SK-N-SH (cell line): Measurements from ENCODE around the gene GAB2. TPM values are rescaled to one million over a fixed set of nuclear protein-coding genes. Genes with fewer than 3 reads are reported as not detected.

Experiments
- CTCF ChIA-PET: fragments of 300-600, 350-600 bp; formaldehyde crosslinking; extraction: SDS; loops from one replicate; lab custom pipeline; 2021; lab: Yijun Ruan, JAX
- POLR2A ChIA-PET: fragments of 350-600 bp; sonication (Branson Sonifier 250); formaldehyde crosslinking; extraction: SDS; loops from one replicate; lab custom pipeline; 2020; ENCODE audit warnings: antibody characterized with exemption, inconsistent platforms; lab: Yijun Ruan, JAX
- DNase-seq: peaks from one replicate; pipeline ENCODE4 v3.0.0; 2012
- H2AFZ ChIP-seq: fragments of 200-600 bp; sonication (generic); 2 replicates; pipeline ENCODE4 v1.8.1; 2016; ENCODE audit warnings: antibody characterized with exemption, mild to moderate bottlenecking, low read depth
- H3F3A ChIP-seq: fragments of 200-600 bp; sonication (generic); replicated peaks from 2 replicates; pipeline ENCODE3; 2016; ENCODE audit warnings: antibody characterized with exemption, mild to moderate bottlenecking; ENCODE audit not compliant: insufficient read depth
- H3K27ac ChIP-seq, 2 experiments: fragments of 200-500 bp in 1 of 2; fragments of 200-600 bp in 1 of 2; sonication (Bioruptor generic) in 1 of 2; sonication (generic), shearing (Covaris generic) in 1 of 2; 2 replicates each; pipeline versions ENCODE4 v1.5.1 to v1.6.1; 2014 to 2016; ENCODE audit warnings: low read depth in 2 of 2, inconsistent platforms in 1 of 2, low read length in 1 of 2, mild to moderate bottlenecking in 1 of 2, mixed read lengths in 1 of 2
- H3K27me3 ChIP-seq: fragments of 200-600 bp; sonication (generic), shearing (Covaris generic); 2 replicates; pipeline ENCODE4 v1.6.1; 2016; ENCODE audit warnings: mixed run types; ENCODE audit not compliant: insufficient read depth
- H3K36me3 ChIP-seq, 2 experiments: fragments of 200-500 bp in 1 of 2; fragments of 200-600 bp in 1 of 2; sonication (Bioruptor generic) in 1 of 2; sonication (generic) in 1 of 2; replicated peaks in 1 of 2; 2 replicates each; pipeline versions ENCODE3 to v1.5.1; 2014 to 2016; ENCODE audit warnings: low read length in 1 of 2, mild to moderate bottlenecking in 1 of 2; ENCODE audit not compliant: insufficient read depth in 2 of 2, control insufficient read depth in 1 of 2
- H3K4me1 ChIP-seq, 2 experiments: fragments of 200-500 bp in 1 of 2; fragments of 200-600 bp in 1 of 2; sonication (Bioruptor generic) in 1 of 2; sonication (generic), shearing (Covaris generic) in 1 of 2; 2 replicates each; pipeline versions ENCODE4 v1.5.1 to v1.6.1; 2014 to 2016; ENCODE audit warnings: low read depth in 1 of 2, low read length in 1 of 2, mixed run types in 1 of 2; ENCODE audit not compliant: insufficient read depth in 2 of 2, control insufficient read depth in 1 of 2
- H3K4me2 ChIP-seq: fragments of 200-600 bp; sonication (generic), shearing (Covaris generic); 2 replicates; pipeline ENCODE4 v1.6.1; 2017; ENCODE audit warnings: mixed run types
- H3K4me3 ChIP-seq, 2 experiments: fragments of 200-500 bp in 1 of 2; fragments of 200-600 bp in 1 of 2; sonication (Bioruptor generic) in 1 of 2; sonication (generic), shearing (Covaris generic) in 1 of 2; 2 replicates each; pipeline versions ENCODE4 v1.5.1 to v1.8.1; 2014 to 2016; ENCODE audit warnings: low read depth in 2 of 2, inconsistent platforms in 1 of 2, low read length in 1 of 2, mild to moderate bottlenecking in 1 of 2, mixed read lengths in 1 of 2, moderate library complexity in 1 of 2
- H3K79me2 ChIP-seq: fragments of 200-600 bp; sonication (generic); 2 replicates; pipeline ENCODE4 v1.8.1; 2017; ENCODE audit warnings: mild to moderate bottlenecking; ENCODE audit not compliant: insufficient read depth
- H3K9ac ChIP-seq: fragments of 200-600 bp; sonication (generic); 2 replicates; pipeline ENCODE4 v1.6.1; 2017; ENCODE audit warnings: mixed run types
- H3K9me2 ChIP-seq: fragments of 200-600 bp; sonication (generic); 2 replicates; pipeline ENCODE4 v1.6.1; 2017; ENCODE audit warnings: mixed run types
- H3K9me3 ChIP-seq: fragments of 200-600 bp; sonication (generic); 2 replicates; pipeline ENCODE4 v1.6.1; 2017; ENCODE audit warnings: mixed run types, mild to moderate bottlenecking, moderate library complexity
- H4K20me1 ChIP-seq: fragments of 200-600 bp; sonication (generic); 2 replicates; pipeline ENCODE4 v1.6.1; 2017; ENCODE audit warnings: mild to moderate bottlenecking, mixed run types; ENCODE audit not compliant: insufficient read depth
- CHD2 ChIP-seq: fragments of 150-350 bp; IDR thresholded peaks from 2 replicates; pipeline ENCODE4 v1.6.1; 2018; ENCODE audit warnings: low read length; ENCODE audit not compliant: partially characterized antibody
- ELF1 ChIP-seq: IDR thresholded peaks from 2 replicates; pipeline ENCODE4 v1.4.0; 2012
- EP300 ChIP-seq, 2 experiments: IDR thresholded peaks; 2 replicates each; pipeline versions ENCODE4 v1.4.0 to v1.6.1; 2012; ENCODE audit warnings: borderline replicate concordance in 1 of 2, low read depth in 1 of 2, low read length in 1 of 2
- FOSL2 ChIP-seq: IDR thresholded peaks from 2 replicates; pipeline ENCODE4 v1.4.0; 2012; ENCODE audit warnings: low read depth, mild to moderate bottlenecking, moderate library complexity, borderline replicate concordance
- FOXM1 ChIP-seq: IDR thresholded peaks from 2 replicates; pipeline ENCODE4 v1.4.0; 2012; ENCODE audit warnings: low read depth, mild to moderate bottlenecking
- GABPA ChIP-seq: IDR thresholded peaks from 2 replicates; pipeline ENCODE4 v1.4.0; 2012; ENCODE audit warnings: low read depth, mild to moderate bottlenecking
- MEF2A ChIP-seq: IDR thresholded peaks from 2 replicates; pipeline ENCODE4 v1.4.0; 2012; ENCODE audit warnings: low read depth, borderline replicate concordance
- MXI1 ChIP-seq: IDR thresholded peaks from 2 replicates; pipeline ENCODE4 v1.6.1; 2012; ENCODE audit warnings: mild to moderate bottlenecking, low read depth, low read length, improper control_type of control experiment
- NFIC ChIP-seq: IDR thresholded peaks from 2 replicates; pipeline ENCODE4 v1.4.0; 2012; ENCODE audit warnings: borderline replicate concordance
- NRF1 ChIP-seq: IDR thresholded peaks from 2 replicates; pipeline ENCODE4 v1.6.1; 2012; ENCODE audit warnings: low read depth, mild to moderate bottlenecking, low read length
- RAD21 ChIP-seq: IDR thresholded peaks from 2 replicates; pipeline ENCODE4 v1.6.1; 2012; ENCODE audit warnings: mild to moderate bottlenecking, low read length
- RCOR1 ChIP-seq: fragments of 150-350 bp; IDR thresholded peaks from 2 replicates; pipeline ENCODE4 v1.6.1; 2017; ENCODE audit warnings: antibody characterized with exemption, low read length
- SIN3A ChIP-seq: IDR thresholded peaks from 2 replicates; pipeline ENCODE4 v1.6.1; 2012; ENCODE audit warnings: low read depth, mild to moderate bottlenecking, low read length, moderate library complexity, borderline replicate concordance
- TAF1 ChIP-seq: IDR thresholded peaks from 2 replicates; pipeline ENCODE4 v1.6.1; 2012; ENCODE audit warnings: low read depth, mild to moderate bottlenecking, low read length, moderate library complexity, borderline replicate concordance
- TEAD4 ChIP-seq: IDR thresholded peaks from 2 replicates; pipeline ENCODE4 v1.4.0; 2012; ENCODE audit warnings: mild to moderate bottlenecking, borderline replicate concordance; ENCODE audit not compliant: insufficient read depth
- YY1 ChIP-seq: IDR thresholded peaks from 2 replicates; pipeline ENCODE4 v1.4.0; 2012; ENCODE audit warnings: low read depth, mild to moderate bottlenecking
- WGBS: methylation state at CpG from one replicate; pipeline ENCODE4 v1.1.6; 2017; ENCODE audit warnings: low lambda C conversion rate; 5-methylcytosine and 5-hydroxymethylcytosine counted together
- polyA plus RNA-seq, 3 experiments: library from polyadenylated mRNA; depleted of rRNA; stranded (reverse); fragments of >200 nt; gene quantifications; 2 replicates each; pipeline ENCODE4 v1.2.3, GENCODE V29; 2012
- TF ChIP-seq, protein P1 (sequence below): fragments of 150-350 bp; IDR thresholded peaks from 2 replicates; pipeline ENCODE4 v1.6.1; 2016; ENCODE audit warnings: mild to moderate bottlenecking, low read depth, low read length
- TF ChIP-seq, protein P2 (sequence below): fragments of 150-350 bp; IDR thresholded peaks from 2 replicates; pipeline ENCODE4 v1.6.1; 2017; ENCODE audit warnings: antibody characterized with exemption, low read length, low read depth, borderline replicate concordance
- TF ChIP-seq, protein P3 (sequence below): IDR thresholded peaks from 2 replicates; pipeline ENCODE4; 2012

The GAB2 gene
- polyA plus RNA-seq, 1 of the 3 experiments (the other 2 are of a cell fraction): 5.6 TPM

DNA sequence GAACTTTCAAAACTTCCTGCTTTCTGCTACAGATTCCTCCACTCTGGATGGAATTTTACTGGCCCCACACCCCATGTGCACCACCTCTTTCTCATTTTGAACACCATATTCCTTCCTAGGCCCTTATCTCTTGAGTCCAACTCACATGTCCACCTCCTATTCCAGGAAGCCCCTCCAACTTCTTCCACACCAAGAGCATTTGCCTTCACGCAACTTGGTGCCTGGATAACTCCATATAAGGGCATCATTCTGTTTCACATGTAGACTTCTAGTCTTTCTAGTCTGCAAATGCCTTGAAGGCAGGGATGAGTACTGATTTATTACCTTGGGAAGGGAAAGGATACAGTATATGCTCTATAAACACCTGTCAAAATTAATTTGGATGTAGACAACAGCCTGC, 17.5 kb downstream of the GAB2 start:
- no peak overlapping the region for H3K4me2 ChIP-seq
- H3K9ac ChIP-seq: no peak overlapping the region
- H3K27ac ChIP-seq: no peak overlapping the region
- no peaks in the 10 kb centered on the region for H3F3A ChIP-seq
- H3K79me2 ChIP-seq: peaks cover 27% of the 10 kb centered on the region
- peaks cover 0 to 5% of the 10 kb centered on the region in 2 experiments for H3K36me3 ChIP-seq
- H3K4me1 ChIP-seq: peaks cover 3 to 6% of the 10 kb centered on the region in 2 experiments; a peak in 1 of 4 replicates
- ChIA-PET POLR2A (interaction anchor here (1.8 kb wide), 1 partner anchor 48 kb away, joined by 3 read pairs; no protein-coding TSS in a partner anchor), CTCF (interaction anchor here (1.0 to 2.8 kb wide), 2 partner anchors 16 to 21 kb away, joined by 3 to 11 read pairs; partner anchors contain the start of gene GAB2)
- no peak overlapping the region for H2AFZ ChIP-seq
- H3K9me3 ChIP-seq: no peaks in the 10 kb centered on the region
- WGBS: 100% methylated on average over 1 of the region's 1 CpG
- no peak for TF ChIP-seq TAF1
- TF ChIP-seq, protein P1, sequence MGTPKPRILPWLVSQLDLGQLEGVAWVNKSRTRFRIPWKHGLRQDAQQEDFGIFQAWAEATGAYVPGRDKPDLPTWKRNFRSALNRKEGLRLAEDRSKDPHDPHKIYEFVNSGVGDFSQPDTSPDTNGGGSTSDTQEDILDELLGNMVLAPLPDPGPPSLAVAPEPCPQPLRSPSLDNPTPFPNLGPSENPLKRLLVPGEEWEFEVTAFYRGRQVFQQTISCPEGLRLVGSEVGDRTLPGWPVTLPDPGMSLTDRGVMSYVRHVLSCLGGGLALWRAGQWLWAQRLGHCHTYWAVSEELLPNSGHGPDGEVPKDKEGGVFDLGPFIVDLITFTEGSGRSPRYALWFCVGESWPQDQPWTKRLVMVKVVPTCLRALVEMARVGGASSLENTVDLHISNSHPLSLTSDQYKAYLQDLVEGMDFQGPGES: no peak
- H4K20me1 ChIP-seq: no peaks in the 10 kb centered on the region
- H3K9me2 ChIP-seq: no peaks in the 10 kb centered on the region
- no peak for DNase-seq
- no peak overlapping the region for H3K4me3 ChIP-seq
- no peaks in the 10 kb centered on the region for H3K27me3 ChIP-seq

DNA sequence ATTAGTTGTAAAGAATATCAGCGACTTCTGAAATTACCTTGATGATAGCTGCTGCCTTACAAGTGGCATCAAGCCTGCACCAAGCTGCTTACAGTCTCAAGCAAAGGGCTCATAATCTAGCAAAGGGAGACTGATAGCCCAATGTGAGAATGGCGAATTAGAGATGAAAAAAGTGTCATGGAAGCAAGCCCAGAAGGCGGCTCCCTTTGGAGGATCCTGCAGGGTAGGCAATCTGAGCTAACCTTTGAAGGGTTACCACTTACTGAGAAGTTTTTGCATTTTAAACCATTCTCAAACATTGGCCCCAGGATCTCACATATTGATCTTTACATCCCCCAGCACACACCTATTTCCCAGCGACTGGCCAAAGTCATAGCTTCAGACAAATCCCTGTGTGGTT, 18.5 kb downstream of the GAB2 start:
- Histone ChIP-seq H3K79me2 (peaks cover 25% of the 10 kb centered on the region; the same call in 1 of the 2 replicates), H3K9me3 (no peaks in the 10 kb centered on the region), H3K27ac (no peak overlapping the region), H3K27me3 (no peaks in the 10 kb centered on the region), H3K4me2 (no peak overlapping the region), H3K36me3 (peaks cover 0 to 5% of the 10 kb centered on the region in 2 experiments), H3K4me3 (no peak overlapping the region), H3K9ac (no peak overlapping the region), H2AFZ (no peak overlapping the region), H3K4me1 (peaks cover 3 to 6% of the 10 kb centered on the region in 2 experiments; a peak in 1 of 4 replicates), H3K9me2 (no peaks in the 10 kb centered on the region), H3F3A (no peaks in the 10 kb centered on the region), H4K20me1 (no peaks in the 10 kb centered on the region)
- WGBS: 94% methylated on average over 4 of the region's 4 CpGs
- ChIA-PET POLR2A (interaction anchor here (1.8 kb wide), 1 partner anchor 47 kb away, joined by 3 read pairs; no protein-coding TSS in a partner anchor), CTCF (interaction anchor here (1.0 to 2.8 kb wide), 3 partner anchors 17 to 165 kb away, joined by 3 to 11 read pairs (median 6); partner anchors contain the start of gene GAB2)
- no peak for DNase-seq
- no peak for TF ChIP-seq ELF1
- TF ChIP-seq RAD21: no peak
- no peak for TF ChIP-seq NFIC
- TF ChIP-seq MXI1: no peak
- TF ChIP-seq GABPA: no peak
- TF ChIP-seq, protein P2, sequence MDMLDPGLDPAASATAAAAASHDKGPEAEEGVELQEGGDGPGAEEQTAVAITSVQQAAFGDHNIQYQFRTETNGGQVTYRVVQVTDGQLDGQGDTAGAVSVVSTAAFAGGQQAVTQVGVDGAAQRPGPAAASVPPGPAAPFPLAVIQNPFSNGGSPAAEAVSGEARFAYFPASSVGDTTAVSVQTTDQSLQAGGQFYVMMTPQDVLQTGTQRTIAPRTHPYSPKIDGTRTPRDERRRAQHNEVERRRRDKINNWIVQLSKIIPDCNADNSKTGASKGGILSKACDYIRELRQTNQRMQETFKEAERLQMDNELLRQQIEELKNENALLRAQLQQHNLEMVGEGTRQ: no peak
- TF ChIP-seq RCOR1: no peak
- TF ChIP-seq, protein P3, sequence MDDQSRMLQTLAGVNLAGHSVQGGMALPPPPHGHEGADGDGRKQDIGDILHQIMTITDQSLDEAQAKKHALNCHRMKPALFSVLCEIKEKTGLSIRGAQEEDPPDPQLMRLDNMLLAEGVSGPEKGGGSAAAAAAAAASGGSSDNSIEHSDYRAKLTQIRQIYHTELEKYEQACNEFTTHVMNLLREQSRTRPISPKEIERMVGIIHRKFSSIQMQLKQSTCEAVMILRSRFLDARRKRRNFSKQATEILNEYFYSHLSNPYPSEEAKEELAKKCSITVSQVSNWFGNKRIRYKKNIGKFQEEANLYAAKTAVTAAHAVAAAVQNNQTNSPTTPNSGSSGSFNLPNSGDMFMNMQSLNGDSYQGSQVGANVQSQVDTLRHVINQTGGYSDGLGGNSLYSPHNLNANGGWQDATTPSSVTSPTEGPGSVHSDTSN: no peak
- TF ChIP-seq FOSL2: no peak
- no peak for TF ChIP-seq SIN3A
- TF ChIP-seq TAF1: no peak
- no peak for TF ChIP-seq CHD2
- no peak for TF ChIP-seq EP300 (IDR thresholded peaks at IDR 0.05; ENCODE audit: borderline replicate concordance in 1 of 2, low read depth in 1 of 2, low read length in 1 of 2)
- TF ChIP-seq NRF1: no peak
- TF ChIP-seq MEF2A: no peak
- TF ChIP-seq FOXM1: no peak
- no peak for TF ChIP-seq TEAD4
- TF ChIP-seq YY1: no peak
